ENCODE results near the gene ZC3H15.
"Not testable (repeated sequence)": the region's sequence is repeated elsewhere in the genome, so short reads cannot be mapped to it uniquely, and the experiment has no call there.

Gene ZC3H15

GRCh38 chr2:186485871-186486650 lies at the start of gene ZC3H15:
Gene ZC3H15 (plus strand): TSS chr2:186486260. CDS start chr2:186486383, 123 bp downstream.
- DNase-seq (ENCODE audit: low read depth in 2 of 2): peak; percentile 94 to 97

GRCh38 chr2:186437719-186438118 lies 48.3 kb upstream of the ZC3H15 start:
- no peak for DNase-seq (ENCODE audit: low read depth in 2 of 2)

- DNase-seq (ENCODE audit: low read depth in 2 of 2): not testable (repeated sequence)
These were observed 46.4 kb upstream of the ZC3H15 start for GRCh38 chr2:186439673-186440095.

- DNase-seq (ENCODE audit: low read depth in 2 of 2): no peak
These were observed 45.6 kb upstream of the ZC3H15 start for GRCh38 chr2:186440506-186440905.

- DNase-seq (ENCODE audit: low read depth in 2 of 2): no peak
These were observed 43.2 kb upstream of the ZC3H15 start for GRCh38 chr2:186442885-186443284.

GRCh38 chr2:186443851-186444250 lies 42.2 kb upstream of the ZC3H15 start:
- DNase-seq (ENCODE audit: low read depth in 2 of 2): no peak

GRCh38 chr2:186445506-186445905 lies 40.6 kb upstream of the ZC3H15 start:
- no peak for DNase-seq (ENCODE audit: low read depth in 2 of 2)

- no peak for DNase-seq (ENCODE audit: low read depth in 2 of 2)
These were observed 30.4 kb upstream of the ZC3H15 start for GRCh38 chr2:186455613-186456012.

- no peak for DNase-seq (ENCODE audit: low read depth in 2 of 2)
These were observed 29.1 kb upstream of the ZC3H15 start for GRCh38 chr2:186456941-186457340.

GRCh38 chr2:186457908-186458307 lies 28.2 kb upstream of the ZC3H15 start:
- no peak for DNase-seq (ENCODE audit: low read depth in 2 of 2)

- no peak for DNase-seq (ENCODE audit: low read depth in 2 of 2)
These were observed 27.1 kb upstream of the ZC3H15 start for GRCh38 chr2:186459009-186459408.

GRCh38 chr2:186460465-186460864 lies 25.6 kb upstream of the ZC3H15 start:
- no peak for DNase-seq (ENCODE audit: low read depth in 2 of 2)

GRCh38 chr2:186466743-186467142 lies 19.3 kb upstream of the ZC3H15 start:
- no peak for DNase-seq (ENCODE audit: low read depth in 2 of 2)

- no peak for DNase-seq (ENCODE audit: low read depth in 2 of 2)
These were observed 18.6 kb upstream of the ZC3H15 start for GRCh38 chr2:186467421-186467820.

GRCh38 chr2:186472722-186473493 lies 13.2 kb upstream of the ZC3H15 start:
- not testable (repeated sequence) for DNase-seq (ENCODE audit: low read depth in 2 of 2)

- DNase-seq (ENCODE audit: low read depth in 2 of 2): not testable (repeated sequence)
These were observed 11.8 kb upstream of the ZC3H15 start for GRCh38 chr2:186474239-186474638.

- no peak for DNase-seq (ENCODE audit: low read depth in 2 of 2)
These were observed 8.3 kb upstream of the ZC3H15 start for GRCh38 chr2:186477790-186478189.

- no peak for DNase-seq (ENCODE audit: low read depth in 2 of 2)
These were observed 5.1 kb upstream of the ZC3H15 start for GRCh38 chr2:186480991-186481390.

GRCh38 chr2:186484062-186484735 lies 1.9 kb upstream of the ZC3H15 start:
- no peak for DNase-seq (ENCODE audit: low read depth in 2 of 2)

GRCh38 chr2:186485576-186485870 lies 537 bp upstream of the ZC3H15 start:
- DNase-seq (ENCODE audit: low read depth in 2 of 2): no peak

GRCh38 chr2:186486651-186487647 lies 889 bp downstream of the ZC3H15 start:
- DNase-seq (ENCODE audit: low read depth in 2 of 2): no peak
